Neural progenitor cell (in vitro differentiated cells): ENCODE data around the gene POT1.

ENCODE experiments used
- EZH2 ChIP-seq: fragments of 200-600 bp; sonication (generic); IDR thresholded peaks from 2 replicates; pipeline ENCODE4 v1.6.1; 2017; ENCODE audit warnings: antibody characterized with exemption, mild to moderate bottlenecking, moderate library complexity
- EZH2phosphoT487 ChIP-seq: fragments of 200-600 bp; sonication (generic); IDR thresholded peaks from 2 replicates; pipeline ENCODE4 v1.6.1; 2017; ENCODE audit warnings: antibody characterized with exemption
- TF ChIP-seq, protein P1 (sequence below): fragments of 200-600 bp; sonication (generic); IDR thresholded peaks from 2 replicates; pipeline ENCODE4 v1.5.1; 2017; ENCODE audit warnings: antibody characterized with exemption, mild to moderate bottlenecking

- TF ChIP-seq, protein P1, sequence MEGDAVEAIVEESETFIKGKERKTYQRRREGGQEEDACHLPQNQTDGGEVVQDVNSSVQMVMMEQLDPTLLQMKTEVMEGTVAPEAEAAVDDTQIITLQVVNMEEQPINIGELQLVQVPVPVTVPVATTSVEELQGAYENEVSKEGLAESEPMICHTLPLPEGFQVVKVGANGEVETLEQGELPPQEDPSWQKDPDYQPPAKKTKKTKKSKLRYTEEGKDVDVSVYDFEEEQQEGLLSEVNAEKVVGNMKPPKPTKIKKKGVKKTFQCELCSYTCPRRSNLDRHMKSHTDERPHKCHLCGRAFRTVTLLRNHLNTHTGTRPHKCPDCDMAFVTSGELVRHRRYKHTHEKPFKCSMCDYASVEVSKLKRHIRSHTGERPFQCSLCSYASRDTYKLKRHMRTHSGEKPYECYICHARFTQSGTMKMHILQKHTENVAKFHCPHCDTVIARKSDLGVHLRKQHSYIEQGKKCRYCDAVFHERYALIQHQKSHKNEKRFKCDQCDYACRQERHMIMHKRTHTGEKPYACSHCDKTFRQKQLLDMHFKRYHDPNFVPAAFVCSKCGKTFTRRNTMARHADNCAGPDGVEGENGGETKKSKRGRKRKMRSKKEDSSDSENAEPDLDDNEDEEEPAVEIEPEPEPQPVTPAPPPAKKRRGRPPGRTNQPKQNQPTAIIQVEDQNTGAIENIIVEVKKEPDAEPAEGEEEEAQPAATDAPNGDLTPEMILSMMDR, result no peak
- TF ChIP-seq EZH2phosphoT487 (no peak), EZH2 (no peak)
Measured at GRCh38 chr7:124785994-124786393, 143.6 kb downstream of the POT1 start.
